ENCODE data around the gene CRACR2B.
A peak's percentile ranks its signal among the peaks of the same experiment; 100 is the strongest.

Gene CRACR2B

DNA sequence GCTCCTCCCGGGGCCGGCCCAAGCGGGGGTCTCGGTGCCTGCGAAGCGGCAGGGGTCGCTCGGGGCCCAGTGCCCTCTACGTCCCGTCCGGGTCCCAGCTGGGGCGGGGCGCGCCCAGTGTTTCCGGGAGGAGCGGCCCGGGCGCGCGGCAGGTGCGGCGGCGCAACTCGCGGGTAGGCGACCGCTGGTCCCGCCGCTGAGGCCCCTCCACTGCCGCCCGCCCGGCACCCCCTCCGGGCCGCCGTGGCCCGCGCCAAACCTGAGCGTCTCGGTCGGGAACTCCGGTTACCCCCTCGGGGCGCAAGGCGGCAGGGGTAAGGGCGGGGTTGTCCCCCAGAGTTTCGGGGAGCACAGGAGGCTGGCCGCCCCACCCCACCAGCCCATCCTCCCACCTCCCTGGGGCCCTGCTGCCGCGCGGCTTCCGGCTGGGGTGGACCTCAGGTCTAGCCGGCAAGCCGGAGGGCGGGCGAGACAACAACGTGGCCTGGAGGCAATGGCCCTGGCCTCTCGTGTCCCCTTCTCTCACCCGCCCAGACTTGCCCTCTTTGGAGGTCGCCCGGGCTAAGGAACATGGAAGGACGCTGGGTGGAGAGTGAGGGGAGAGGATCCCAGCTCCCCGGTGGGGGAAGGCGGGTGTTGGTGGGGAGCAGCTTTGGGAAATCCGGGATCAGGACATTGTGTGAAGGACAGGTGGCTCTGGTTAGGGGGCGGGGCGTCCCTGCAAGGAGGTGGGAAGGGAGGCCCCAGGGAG lies 398 bp upstream of the CRACR2B start:
- DNase-seq, result no peak

DNA sequence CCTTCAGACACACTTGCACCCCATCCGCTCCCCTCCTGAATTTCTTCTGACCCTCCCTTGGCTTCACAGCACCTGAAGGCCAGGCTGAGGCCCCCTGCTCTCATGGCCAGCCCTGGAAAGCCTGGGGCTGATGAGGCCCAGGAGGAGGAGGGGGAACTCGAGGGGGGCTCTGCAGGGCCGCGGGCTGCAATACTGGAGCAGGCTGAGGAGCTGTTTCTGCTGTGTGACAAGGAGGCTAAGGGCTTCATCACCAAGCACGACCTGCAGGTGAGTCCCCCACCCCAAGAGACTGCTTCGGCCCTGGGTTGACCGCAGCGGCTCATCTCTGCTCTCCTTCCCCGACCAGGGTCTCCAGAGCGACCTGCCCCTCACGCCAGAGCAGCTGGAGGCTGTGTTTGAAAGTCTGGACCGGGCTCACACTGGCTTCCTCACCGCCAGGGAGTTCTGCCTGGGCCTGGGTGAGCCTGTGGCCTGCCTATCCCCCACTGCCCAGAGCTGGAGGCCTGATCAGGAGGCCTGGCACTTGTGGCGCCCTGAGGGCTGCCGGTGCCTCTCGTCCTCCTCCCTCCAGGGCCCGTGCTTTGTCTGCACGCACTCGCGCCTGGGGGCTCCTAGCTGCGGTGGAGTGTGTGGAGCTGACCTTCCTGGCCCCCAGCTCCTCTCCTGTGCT lies 922 bp downstream of the CRACR2B start:
- no peak for DNase-seq

DNA sequence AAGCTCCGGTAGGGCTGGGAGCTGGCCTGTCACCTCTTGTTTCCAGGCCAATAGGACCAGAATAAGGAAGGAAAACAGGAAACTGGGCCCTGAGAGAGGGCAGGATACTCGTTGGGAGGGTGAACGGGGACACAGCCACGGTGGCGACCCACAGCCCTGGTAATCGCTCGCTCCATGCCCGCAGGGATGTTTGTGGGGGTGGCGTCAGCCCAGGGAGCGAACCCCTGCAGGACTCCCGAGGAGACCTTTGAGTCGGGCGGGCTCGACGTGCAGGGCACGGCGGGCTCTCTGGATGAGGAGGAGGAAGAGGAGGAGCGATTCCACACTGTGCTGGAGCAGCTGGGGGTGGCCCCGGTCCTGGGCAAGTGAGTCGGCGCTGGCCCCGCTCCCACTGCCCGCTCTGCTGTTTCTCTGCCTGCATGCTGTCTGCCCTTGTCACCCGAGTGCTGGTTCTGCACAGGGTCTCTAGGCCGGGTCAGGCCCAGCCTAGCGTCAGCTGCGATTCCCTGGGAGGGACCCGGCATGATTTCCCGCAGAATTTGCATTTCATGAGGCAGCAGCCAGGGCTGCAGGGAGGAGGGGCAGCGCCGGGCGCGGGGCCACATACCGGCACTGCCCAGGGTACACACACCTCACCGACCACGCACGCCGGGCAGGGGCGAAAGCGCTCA lies 1.6 kb downstream of the CRACR2B start:
- DNase-seq, result no peak

DNA sequence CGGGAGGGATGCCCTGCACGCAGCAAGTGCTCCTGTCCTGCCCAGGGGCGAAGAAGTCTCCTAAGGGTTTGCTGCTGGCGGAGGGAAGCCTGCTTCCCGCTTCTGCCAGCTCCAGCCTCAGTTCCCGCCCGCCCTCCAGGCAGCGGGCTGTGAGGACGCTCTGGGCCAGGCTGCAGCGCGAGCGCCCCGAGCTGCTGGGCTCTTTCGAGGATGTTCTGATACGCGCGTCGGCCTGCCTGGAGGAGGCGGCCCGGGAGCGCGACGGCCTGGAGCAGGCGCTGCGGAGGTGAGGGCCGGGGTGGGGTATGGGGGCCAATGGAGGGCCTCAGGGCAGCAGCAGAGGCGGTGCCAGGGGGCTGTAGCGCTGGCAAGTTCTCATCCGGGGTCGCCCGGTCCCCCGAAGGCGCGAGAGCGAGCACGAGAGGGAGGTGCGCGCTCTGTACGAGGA lies 2.2 kb downstream of the CRACR2B start:
- no peak for DNase-seq

DNA sequence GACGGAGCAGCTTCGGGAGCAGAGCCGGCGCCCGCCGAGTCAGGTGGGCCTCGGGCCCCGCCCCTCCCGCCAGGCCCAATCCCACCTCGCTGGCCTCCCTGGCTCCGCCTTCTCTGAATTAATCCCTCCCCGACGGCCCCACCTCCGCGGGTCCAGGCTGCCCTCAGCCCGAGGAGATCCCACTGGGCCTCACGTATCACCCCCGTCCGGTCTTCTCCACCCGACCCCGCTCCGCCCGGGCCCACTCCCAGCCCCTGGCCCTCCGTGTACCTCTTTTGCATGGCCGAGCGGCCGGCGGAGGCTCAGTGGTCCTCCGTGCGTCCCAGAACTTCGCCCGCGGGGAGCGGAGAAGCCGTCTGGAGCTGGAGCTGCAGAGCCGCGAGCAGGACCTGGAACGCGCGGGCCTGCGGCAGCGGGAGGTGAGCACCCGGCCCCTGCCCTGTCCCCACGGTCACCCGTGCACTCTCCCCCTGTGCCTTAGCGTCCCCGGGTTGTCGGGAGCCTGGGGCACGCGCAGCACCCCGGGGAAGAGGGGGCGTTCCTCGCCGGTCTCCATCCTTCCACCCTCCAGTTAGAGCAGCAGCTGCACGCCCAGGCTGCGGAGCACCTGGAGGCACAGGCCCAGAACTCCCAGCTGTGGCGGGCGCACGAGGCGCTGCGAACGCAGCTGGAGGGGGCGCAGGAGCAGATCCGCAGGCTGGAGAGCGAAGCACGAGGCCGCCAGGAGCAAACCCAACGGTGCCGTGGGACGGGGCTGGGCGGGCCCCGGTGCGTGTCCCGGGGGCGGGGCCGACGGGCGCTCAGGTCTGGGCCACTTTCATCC lies 2.8 kb downstream of the CRACR2B start:
- peak; percentile 66 for DNase-seq

DNA sequence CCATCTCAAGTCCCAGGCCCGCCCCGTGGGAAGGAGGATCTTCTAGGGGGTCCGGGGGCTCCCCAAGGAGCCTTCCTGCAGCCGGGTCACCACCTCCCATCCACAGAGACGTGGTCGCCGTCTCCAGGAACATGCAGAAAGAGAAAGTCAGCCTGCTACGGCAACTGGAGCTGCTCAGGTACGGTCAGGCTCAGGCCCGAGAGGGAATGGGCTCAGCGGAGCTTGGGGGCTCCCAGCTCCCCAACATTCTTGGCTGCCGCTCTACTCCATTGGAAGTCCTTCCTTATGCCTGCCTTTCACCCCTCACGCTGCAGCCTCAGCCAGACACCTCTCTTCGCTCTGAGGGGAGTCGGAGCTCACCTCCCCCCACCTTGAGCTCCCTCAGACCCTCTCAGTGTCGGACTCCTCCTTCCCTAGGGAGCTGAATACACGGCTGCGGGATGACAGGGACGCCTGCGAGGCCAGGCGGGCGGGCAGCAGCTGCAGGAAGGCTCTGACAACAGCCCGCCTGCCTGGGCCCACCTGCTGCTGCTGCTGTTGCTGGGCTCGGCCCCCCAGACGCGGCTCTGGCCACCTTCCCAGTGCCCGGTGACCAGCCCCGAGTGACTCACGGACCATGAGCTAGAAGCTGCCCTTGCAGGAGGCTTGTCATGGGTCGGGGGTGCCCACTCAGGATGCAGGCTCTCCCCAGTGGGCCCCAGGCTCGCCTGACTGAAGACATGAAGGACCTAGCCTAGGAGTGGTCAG lies 3.6 kb downstream of the CRACR2B start:
- peak; percentile 23 for DNase-seq

DNA sequence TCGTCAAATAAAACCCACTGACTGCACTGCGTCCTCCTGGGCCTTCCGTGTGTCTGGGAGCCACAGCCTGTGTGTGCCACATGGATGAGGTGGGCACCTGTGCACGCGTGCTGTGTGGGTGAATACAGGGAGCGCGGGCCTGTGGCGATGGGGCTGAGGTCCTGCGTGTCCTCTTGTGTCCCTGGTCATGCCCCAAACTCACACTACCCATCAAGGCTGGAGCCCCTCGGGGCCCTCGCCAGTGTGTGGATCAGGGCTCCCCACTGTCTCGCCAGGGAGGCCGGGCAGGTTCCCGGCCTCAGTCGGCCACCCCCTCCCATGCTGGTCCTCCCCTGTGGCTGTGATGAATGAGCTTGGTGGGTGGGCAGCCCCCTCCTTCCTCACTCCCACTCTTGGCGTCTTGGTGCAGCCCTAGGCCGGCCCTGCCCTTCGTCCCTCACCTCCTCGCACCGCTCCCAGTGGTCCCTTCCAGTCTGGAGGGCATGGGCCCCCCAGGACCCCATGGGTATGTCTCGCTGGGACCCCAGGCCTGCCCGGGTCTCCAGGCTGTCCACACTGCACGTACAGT lies 4.3 kb downstream of the CRACR2B start:
- DNase-seq, result peak; percentile 25

DNA sequence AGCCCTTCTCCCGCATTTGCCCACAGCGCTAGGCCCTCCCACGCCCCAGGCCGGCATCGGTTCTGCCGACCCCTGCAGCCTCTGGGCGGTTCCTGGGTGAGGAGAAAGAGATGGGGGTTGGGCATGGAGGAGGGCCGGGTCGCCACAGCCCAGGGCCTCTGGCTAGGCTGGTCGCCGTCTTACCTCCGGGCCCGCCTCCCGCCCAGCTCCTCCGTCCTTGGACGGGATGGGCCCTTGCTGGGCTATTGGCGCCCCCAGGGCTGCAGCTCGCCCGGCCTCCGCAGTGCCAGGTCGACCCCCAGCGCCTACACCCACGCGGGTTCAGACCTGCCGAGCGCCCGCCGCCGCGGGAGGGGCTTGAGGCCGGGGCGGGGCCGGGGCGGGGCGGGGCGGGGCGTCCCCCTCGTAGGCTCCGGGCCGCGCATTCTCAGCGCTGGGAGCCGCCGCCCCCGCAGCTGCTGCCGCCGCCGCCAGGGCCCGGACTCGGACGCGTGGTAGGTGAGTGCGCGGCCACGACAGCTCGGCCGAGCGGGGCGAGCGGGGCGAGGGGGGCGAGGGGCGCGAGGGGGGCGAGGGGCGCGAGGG lies 4.9 kb downstream of the CRACR2B start, which contains the start of gene CD151:
TSS of gene CD151 (plus strand) at position 424 of the 585 bp plus-strand sequence. CDS start 3,118 bp downstream, outside the sequence.
- DNase-seq, result peak; percentile 60

DNA sequence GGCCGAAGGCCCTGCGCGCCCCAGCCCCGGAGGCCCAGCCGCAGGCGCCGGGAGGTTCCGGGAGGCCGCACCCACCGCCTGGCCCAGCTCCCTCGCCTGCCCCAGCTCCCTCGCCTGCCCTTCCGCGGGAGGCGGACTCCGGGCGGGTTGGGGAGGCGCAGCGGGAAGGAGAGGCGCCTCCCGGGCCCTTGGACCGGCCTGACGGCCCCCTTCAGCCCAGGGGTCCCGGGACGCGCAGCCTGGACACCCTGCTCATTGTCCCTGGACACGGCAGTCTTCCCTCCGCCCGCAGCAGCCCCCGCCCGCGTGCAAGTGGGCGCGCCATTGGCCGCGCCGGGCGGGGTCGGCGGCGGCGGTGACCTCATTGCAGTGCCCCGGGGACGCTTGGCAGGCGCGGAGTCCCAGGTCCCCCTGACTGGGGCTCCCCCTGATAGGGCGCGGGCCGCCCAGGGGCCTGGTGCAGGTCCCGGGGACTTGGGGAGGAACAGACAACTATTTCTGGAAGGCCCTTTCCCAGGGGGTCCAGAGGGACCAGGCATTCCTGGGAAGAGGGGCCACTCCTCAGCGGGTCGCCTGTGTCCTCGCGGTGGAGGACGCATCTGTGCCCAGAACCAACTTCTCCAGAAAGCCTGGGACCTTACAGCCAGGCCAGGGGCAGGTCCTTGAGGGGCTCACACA lies 5.5 kb downstream of the CRACR2B start:
- DNase-seq, result peak; percentile 53

DNA sequence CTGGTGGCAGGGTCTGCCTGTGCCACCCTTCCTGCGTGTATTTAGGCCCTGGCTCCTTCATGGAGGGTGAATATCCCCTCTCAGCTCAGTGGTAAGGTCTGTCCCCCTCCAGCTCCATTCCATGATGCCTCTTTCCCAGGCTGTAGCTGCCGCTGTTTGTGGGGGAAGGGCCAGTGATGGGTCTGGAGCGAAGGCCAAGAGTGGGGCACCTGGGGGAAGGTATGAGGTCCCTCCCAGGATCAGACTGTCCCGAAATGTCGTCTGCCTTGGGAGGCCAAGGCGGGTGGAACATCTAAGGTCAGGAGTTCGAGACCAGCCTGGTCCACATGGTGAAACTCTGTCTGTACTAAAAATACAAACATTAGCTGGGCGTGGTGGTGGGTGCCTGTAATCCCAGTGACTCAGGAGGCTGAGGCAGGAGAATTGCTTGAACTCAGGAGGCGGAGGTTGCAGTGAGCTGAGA lies 6.2 kb downstream of the CRACR2B start:
- DNase-seq, result peak; percentile 18

DNA sequence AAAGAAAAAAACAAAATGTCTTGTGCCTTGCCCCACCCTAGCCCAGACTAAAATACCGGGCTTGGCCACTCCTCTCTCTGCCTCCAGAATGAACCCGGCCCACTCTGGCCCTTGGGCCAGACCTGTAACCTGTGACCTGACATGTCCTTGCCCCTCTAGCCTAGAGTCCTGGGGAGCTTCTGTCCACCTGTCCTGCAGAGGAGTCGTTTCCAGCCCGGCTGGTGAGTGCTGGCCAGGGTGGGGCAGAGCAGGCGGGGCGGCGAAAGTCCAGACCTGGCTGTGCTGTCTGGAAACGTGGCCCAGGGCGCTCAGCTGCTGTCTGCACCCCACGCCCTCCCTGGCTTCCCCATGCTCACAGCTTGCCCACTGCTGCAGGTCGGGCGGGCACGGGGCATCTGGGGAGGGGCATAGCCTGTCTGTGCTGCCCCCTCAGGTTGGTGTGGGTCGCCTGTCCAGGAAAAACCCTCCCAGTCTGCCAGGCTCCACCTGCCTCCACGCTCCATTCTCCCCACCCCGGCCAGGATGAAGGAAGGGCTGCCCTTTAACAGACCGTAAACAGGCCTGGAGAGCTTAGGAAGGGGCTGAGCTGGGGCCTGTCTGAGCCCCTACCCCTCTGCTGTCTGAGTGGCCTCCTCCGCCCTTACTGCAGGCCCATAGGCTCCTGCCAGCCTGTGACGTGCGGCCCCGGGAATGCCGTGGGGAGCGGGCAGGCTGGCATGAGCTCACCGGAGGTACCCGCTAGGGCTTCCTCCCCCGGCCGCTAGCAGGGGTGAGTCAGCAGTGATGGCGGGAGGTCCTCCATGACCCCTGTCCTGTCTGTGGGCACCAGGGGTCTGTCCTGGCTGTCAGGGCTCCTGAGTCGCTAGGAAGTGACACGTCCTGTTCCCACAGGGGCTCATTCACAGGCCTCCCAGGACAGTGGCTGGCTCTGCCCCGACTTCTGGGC lies 6.9 kb downstream of the CRACR2B start:
- peak; percentile 31 for DNase-seq

DNA sequence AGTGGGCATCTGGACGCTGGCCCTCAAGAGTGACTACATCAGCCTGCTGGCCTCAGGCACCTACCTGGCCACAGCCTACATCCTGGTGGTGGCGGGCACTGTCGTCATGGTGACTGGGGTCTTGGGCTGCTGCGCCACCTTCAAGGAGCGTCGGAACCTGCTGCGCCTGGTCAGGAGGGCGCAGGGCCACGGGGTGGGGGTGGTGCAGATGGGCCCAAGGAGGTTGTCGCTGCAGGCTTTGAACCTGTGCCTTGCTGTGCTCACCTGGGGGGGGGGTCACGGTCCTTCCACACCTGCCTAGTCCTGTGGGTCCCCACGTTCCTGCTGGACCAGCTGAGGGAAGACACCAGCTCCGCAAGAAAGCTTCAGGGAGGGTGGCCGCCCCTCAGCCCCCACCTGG lies 8.6 kb downstream of the CRACR2B start:
- no peak for DNase-seq

DNA sequence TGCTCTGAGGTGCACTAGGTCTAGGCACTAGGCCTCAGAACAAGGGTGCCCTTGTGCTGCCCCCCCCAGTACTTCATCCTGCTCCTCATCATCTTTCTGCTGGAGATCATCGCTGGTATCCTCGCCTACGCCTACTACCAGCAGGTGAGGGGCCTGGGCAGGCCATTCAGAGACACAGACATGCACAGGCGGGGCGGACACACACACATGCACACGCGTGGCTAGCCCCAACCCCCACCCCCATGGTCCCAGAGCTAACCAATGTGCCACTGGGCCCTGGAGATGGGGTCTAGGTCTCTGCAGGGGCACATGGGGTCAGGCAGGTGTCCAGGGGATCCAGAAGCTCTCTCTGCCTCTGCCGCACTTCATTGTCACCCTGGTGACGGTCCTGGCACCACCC lies 9.0 kb downstream of the CRACR2B start:
- no peak for DNase-seq

DNA sequence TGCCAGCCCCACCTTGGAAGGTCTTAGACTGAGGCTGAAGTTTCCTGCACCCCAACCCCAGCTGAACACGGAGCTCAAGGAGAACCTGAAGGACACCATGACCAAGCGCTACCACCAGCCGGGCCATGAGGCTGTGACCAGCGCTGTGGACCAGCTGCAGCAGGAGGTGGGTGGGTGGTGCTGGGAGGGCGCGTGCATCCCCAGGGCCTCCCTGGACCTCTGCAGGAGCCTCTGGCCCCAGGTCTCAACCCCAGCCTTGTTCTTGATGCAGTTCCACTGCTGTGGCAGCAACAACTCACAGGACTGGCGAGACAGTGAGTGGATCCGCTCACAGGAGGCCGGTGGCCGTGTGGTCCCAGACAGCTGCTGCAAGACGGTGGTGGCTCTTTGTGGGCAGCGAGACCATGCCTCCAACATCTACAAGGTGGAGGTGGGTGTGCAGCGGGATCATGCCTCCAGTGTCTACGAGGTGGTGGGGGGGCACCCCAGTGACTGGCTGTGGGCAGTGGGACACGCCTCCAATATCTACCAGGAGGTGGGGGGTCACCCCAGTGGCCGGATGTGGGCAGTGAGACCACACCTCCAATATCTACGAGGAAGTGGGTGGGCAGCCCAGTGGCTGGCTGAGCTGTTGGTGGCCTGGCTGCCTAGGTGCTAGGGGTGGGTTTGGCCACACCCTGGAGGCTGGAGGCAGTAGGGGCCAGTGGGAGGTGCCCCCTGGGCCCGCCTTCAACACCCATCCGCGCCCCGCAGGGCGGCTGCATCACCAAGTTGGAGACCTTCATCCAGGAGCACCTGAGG lies 9.7 kb downstream of the CRACR2B start:
- no peak for DNase-seq

DNA sequence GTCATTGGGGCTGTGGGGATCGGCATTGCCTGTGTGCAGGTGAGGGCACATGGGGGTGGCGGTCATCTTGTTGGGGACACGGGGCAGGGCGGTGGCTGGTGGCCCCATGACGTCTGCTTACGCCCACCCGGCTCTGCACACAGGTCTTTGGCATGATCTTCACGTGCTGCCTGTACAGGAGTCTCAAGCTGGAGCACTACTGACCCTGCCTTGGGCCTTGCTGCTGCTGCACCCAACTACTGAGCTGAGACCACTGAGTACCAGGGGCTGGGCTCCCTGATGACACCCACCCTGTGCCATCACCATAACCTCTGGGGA lies 10.2 kb downstream of the CRACR2B start:
- DNase-seq, result no peak

DNA sequence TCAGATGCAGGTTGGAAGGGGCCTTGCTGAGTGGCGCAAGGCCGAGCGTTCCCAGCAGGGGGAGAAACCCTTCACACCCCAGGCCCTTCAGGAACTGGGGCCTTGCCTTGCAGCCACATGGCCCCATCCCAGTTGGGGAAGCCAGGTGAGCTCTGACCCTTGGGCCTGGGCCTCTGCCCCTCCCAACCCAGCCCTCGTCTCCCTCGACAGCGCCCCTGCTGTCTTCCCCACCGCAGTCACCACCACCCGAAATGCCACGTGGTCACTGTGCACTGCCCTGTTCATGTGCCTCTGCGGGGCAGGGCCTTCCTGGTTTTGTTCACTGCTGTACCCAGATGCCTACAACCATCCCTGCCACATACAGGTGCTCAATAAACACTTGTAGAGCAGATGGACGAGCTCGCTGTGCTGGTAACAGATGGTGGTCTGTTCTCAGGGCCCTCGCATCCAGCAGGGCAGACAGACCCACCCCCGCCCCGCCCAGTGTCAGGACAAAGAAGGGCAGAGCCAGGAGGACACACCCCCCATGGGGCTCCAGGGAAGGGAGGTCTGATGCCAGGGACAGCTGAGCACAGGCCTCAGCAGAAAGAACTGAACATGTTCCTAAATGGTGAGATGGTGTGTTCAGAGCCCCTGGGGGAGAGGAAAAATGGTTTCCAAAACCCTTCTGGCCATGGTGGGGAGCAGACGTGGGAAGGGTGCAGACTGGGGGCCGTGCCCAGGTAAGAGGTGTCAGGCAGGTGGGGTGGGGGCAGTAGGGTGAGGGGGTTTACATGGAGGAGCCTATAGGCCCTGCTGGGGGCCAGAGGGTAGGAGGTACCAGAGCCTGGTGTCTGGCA lies 10.9 kb downstream of the CRACR2B start:
- no peak for DNase-seq

DNA sequence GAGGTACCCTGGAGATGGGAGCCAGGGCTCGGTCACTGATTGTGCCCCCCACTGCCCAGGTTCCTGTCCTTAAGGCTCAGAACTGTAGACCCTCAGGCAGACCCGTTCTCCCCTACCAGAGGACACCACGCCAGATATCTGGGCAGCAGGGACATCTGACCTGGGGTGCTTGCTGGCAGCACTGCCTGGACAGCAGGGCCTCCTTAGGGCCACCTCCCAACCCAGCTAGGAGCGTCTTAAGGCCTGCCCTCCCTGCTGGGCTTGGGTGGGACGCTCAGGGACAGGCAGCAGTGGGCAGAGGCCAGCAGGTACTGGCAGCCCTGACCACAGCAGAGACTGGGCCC lies 11.5 kb downstream of the CRACR2B start:
- no peak for DNase-seq
